ENCODE data around the gene SNAI1. TPM values are rescaled to one million over a fixed set of nuclear protein-coding genes. Genes with fewer than 3 reads are reported as not detected.
A peak's percentile ranks its signal among the peaks of the same experiment; 100 is the strongest.

Gene SNAI1
- total and polyA plus RNA-seq, 2 donors from 2014 or later = 3.7 to 4.5 TPM

- H3K27ac ChIP-seq (ENCODE audit: low read depth in 2 of 2, low read length in 2 of 2) = no peak overlapping the region
- H3K4me1 ChIP-seq (ENCODE audit: control insufficient read depth in 2 of 3, insufficient read depth in 2 of 3, low read depth in 1 of 3, low read length in 3 of 3) = peaks cover 0 to 2% (median 2%) of the 10 kb centered on the region in 3 donors
- H3K9ac ChIP-seq (ENCODE audit: low read length in 3 of 3) = no peak overlapping the region
- DNase-seq (no peak), FAIRE-seq (no peak)
- H3K4me3 ChIP-seq (ENCODE audit: low read length in 3 of 3) = no peak overlapping the region
- intact Hi-C loops (cut with DNase I) = no loop called here
- TF ChIP-seq, protein P1, sequence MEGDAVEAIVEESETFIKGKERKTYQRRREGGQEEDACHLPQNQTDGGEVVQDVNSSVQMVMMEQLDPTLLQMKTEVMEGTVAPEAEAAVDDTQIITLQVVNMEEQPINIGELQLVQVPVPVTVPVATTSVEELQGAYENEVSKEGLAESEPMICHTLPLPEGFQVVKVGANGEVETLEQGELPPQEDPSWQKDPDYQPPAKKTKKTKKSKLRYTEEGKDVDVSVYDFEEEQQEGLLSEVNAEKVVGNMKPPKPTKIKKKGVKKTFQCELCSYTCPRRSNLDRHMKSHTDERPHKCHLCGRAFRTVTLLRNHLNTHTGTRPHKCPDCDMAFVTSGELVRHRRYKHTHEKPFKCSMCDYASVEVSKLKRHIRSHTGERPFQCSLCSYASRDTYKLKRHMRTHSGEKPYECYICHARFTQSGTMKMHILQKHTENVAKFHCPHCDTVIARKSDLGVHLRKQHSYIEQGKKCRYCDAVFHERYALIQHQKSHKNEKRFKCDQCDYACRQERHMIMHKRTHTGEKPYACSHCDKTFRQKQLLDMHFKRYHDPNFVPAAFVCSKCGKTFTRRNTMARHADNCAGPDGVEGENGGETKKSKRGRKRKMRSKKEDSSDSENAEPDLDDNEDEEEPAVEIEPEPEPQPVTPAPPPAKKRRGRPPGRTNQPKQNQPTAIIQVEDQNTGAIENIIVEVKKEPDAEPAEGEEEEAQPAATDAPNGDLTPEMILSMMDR (IDR thresholded peaks at IDR 0.05; ENCODE audit: borderline replicate concordance, extremely low read depth, insufficient read depth) = no peak
- H3K36me3 ChIP-seq (ENCODE audit: control insufficient read depth in 2 of 3, insufficient read depth in 3 of 3, low read length in 3 of 3) = no peaks in the 10 kb centered on the region
- no peaks in the 10 kb centered on the region for H3K27me3 ChIP-seq (ENCODE audit: control insufficient read depth, insufficient read depth, low read length)
- H3K9me3 ChIP-seq (ENCODE audit: control insufficient read depth in 2 of 3, insufficient read depth in 1 of 3, low read length in 3 of 3) = no peaks in the 10 kb centered on the region
Observed at GRCh38 chr20:50012282-50013263, 29.8 kb downstream of the SNAI1 start.

- Histone ChIP-seq H3K4me3 (ENCODE audit: low read length in 3 of 3) (no peak overlapping the region), H3K9ac (ENCODE audit: low read length in 3 of 3) (no peak overlapping the region), H3K36me3 (ENCODE audit: control insufficient read depth in 2 of 3, insufficient read depth in 3 of 3, low read length in 3 of 3) (no peaks in the 10 kb centered on the region), H3K27me3 (ENCODE audit: control insufficient read depth, insufficient read depth, low read length) (no peaks in the 10 kb centered on the region), H3K9me3 (ENCODE audit: control insufficient read depth in 2 of 3, insufficient read depth in 1 of 3, low read length in 3 of 3) (no peaks in the 10 kb centered on the region), H3K4me1 (ENCODE audit: control insufficient read depth in 2 of 3, insufficient read depth in 2 of 3, low read depth in 1 of 3, low read length in 3 of 3) (peaks cover 0 to 2% (median 2%) of the 10 kb centered on the region in 3 donors), H3K27ac (ENCODE audit: low read depth in 2 of 2, low read length in 2 of 2) (no peak overlapping the region)
- DNase-seq (no peak), FAIRE-seq (no peak)
- intact Hi-C loops (cut with DNase I) = no loop called here
- TF ChIP-seq, protein P1 (IDR thresholded peaks at IDR 0.05; ENCODE audit: borderline replicate concordance, extremely low read depth, insufficient read depth) = no peak
Observed at GRCh38 chr20:50013976-50014375, 31.2 kb downstream of the SNAI1 start.

- intact Hi-C loops (cut with DNase I) = no loop called here
- Histone ChIP-seq H3K27me3 (ENCODE audit: control insufficient read depth, insufficient read depth, low read length) (no peaks in the 10 kb centered on the region), H3K4me3 (ENCODE audit: low read length in 3 of 3) (no peak overlapping the region), H3K9ac (ENCODE audit: low read length in 3 of 3) (no peak overlapping the region), H3K9me3 (ENCODE audit: control insufficient read depth in 2 of 3, insufficient read depth in 1 of 3, low read length in 3 of 3) (no peaks in the 10 kb centered on the region), H3K36me3 (ENCODE audit: control insufficient read depth in 2 of 3, insufficient read depth in 3 of 3, low read length in 3 of 3) (no peaks in the 10 kb centered on the region), H3K27ac (ENCODE audit: low read depth in 2 of 2, low read length in 2 of 2) (no peak overlapping the region), H3K4me1 (ENCODE audit: control insufficient read depth in 2 of 3, insufficient read depth in 2 of 3, low read depth in 1 of 3, low read length in 3 of 3) (peaks cover 0 to 2% (median 2%) of the 10 kb centered on the region in 3 donors)
- DNase-seq (peak in 4 of 5 donors; percentile 73 to 91 (median 76)), FAIRE-seq (no peak)
- TF ChIP-seq, protein P1 (IDR thresholded peaks at IDR 0.05; ENCODE audit: borderline replicate concordance, extremely low read depth, insufficient read depth) = no peak
Observed at GRCh38 chr20:50014570-50015562, 32.1 kb downstream of the SNAI1 start.
